Neural progenitor cell (in vitro differentiated cells): ENCODE results near the gene MSS51. TPM values are rescaled to one million over a fixed set of nuclear protein-coding genes. Genes with fewer than 3 reads are reported as not detected.

Source experiments
- DNase-seq: peaks from one replicate; pipeline ENCODE4 v3.0.0-alpha.2; 2016; ENCODE audit warnings: low spot score
- H2AFZ ChIP-seq: fragments of 200-600 bp; sonication (generic); replicated peaks from 2 replicates; pipeline ENCODE4 v1.6.1; 2016; ENCODE audit warnings: antibody characterized with exemption
- H3F3A ChIP-seq: fragments of 200-600 bp; sonication (generic); 2 replicates; pipeline ENCODE4 v1.6.1; 2016; ENCODE audit warnings: antibody characterized with exemption, low read depth
- H3K27ac ChIP-seq: fragments of 200-600 bp; sonication (generic); 2 replicates; pipeline ENCODE4 v1.5.1; 2016; ENCODE audit warnings: mild to moderate bottlenecking
- H3K27me3 ChIP-seq: fragments of 200-600 bp; sonication (generic); 2 replicates; pipeline ENCODE4 v1.6.1; 2016; ENCODE audit warnings: mild to moderate bottlenecking, moderate library complexity
- H3K36me3 ChIP-seq: fragments of 200-600 bp; sonication (generic); 2 replicates; pipeline ENCODE4 v1.5.1; 2016
- H3K4me1 ChIP-seq: fragments of 200-600 bp; sonication (generic); 2 replicates; pipeline ENCODE4 v1.6.1; 2016; ENCODE audit warnings: mixed run types
- H3K4me2 ChIP-seq: fragments of 200-600 bp; sonication (generic); 2 replicates; pipeline ENCODE4 v1.6.1; 2016
- H3K4me3 ChIP-seq: fragments of 200-600 bp; sonication (generic); 2 replicates; pipeline ENCODE4 v1.5.1; 2016
- H3K79me2 ChIP-seq: fragments of 200-600 bp; sonication (generic); 2 replicates; pipeline ENCODE4 v1.6.1; 2016; ENCODE audit warnings: low read depth
- H3K9ac ChIP-seq: fragments of 200-600 bp; sonication (generic); 2 replicates; pipeline ENCODE4 v1.6.1; 2016
- H3K9me3 ChIP-seq: fragments of 200-600 bp; sonication (generic); 2 replicates; pipeline ENCODE4 v1.5.1; 2016; ENCODE audit warnings: low read depth
- H4K20me1 ChIP-seq: fragments of 200-600 bp; sonication (generic); 2 replicates; pipeline ENCODE4 v1.6.1; 2016; ENCODE audit warnings: low read depth
- H3K27ac Mint-ChIP-seq: 3 replicates; pipeline ENCODE4 v1.8.0; 2021; ENCODE audit warnings: mixed read lengths
- H3K27me3 Mint-ChIP-seq: 2 replicates; pipeline ENCODE4 v1.8.0; 2022; ENCODE audit warnings: low read depth, mild to moderate bottlenecking, inconsistent platforms, moderate library complexity, mixed read lengths; ENCODE audit not compliant: insufficient read depth
- H3K36me3 Mint-ChIP-seq: 3 replicates; pipeline ENCODE4 v1.8.0; 2021; ENCODE audit warnings: mixed read lengths
- H3K4me1 Mint-ChIP-seq: 3 replicates; pipeline ENCODE4 v1.8.0; 2021; ENCODE audit warnings: mixed read lengths
- H3K4me3 Mint-ChIP-seq: 3 replicates; pipeline ENCODE4 v1.8.0; 2021; ENCODE audit warnings: mild to moderate bottlenecking, moderate library complexity, mixed read lengths
- H3K9me3 Mint-ChIP-seq: 3 replicates; pipeline ENCODE4 v1.8.0; 2020; ENCODE audit warnings: mixed read lengths
- CTCF ChIP-seq: fragments of 200-600 bp; sonication (generic); IDR thresholded peaks from 2 replicates; pipeline ENCODE4 v1.5.1; 2017; ENCODE audit warnings: antibody characterized with exemption, mild to moderate bottlenecking
- EZH2 ChIP-seq: fragments of 200-600 bp; sonication (generic); IDR thresholded peaks from 2 replicates; pipeline ENCODE4 v1.6.1; 2017; ENCODE audit warnings: antibody characterized with exemption, mild to moderate bottlenecking, moderate library complexity
- EZH2phosphoT487 ChIP-seq: fragments of 200-600 bp; sonication (generic); IDR thresholded peaks from 2 replicates; pipeline ENCODE4 v1.6.1; 2017; ENCODE audit warnings: antibody characterized with exemption
- total RNA-seq: library from RNA; depleted of rRNA; stranded (reverse); fragments of >200 nt; gene quantifications from 2 replicates; pipeline ENCODE4 v1.2.3, GENCODE V29; 2015; ENCODE audit warnings: low replicate concordance

The MSS51 gene
- total RNA-seq, 1 donor from 2014 or later: 2.2 TPM

GRCh38 chr10:73465978-73466726 lies 32.8 kb upstream of the MSS51 start:
- no peaks in the 10 kb centered on the region for H4K20me1 ChIP-seq
- no peaks in the 10 kb centered on the region for H3K79me2 ChIP-seq
- no peaks in the 10 kb centered on the region for H3F3A ChIP-seq
- H3K9me3 Mint-ChIP-seq: no peaks in the 10 kb centered on the region
- H3K27me3 Mint-ChIP-seq: peaks cover 3% of the 10 kb centered on the region
- H3K4me3 Mint-ChIP-seq: no peak overlapping the region
- no peak overlapping the region for H2AFZ ChIP-seq
- H3K4me3 ChIP-seq: no peak overlapping the region
- H3K36me3 ChIP-seq: peaks cover 28% of the 10 kb centered on the region
- peaks cover 14% of the 10 kb centered on the region for H3K36me3 Mint-ChIP-seq
- no peak overlapping the region for H3K27ac ChIP-seq
- no peaks in the 10 kb centered on the region for H3K9me3 ChIP-seq
- no peak overlapping the region for H3K27ac Mint-ChIP-seq
- no peaks in the 10 kb centered on the region for H3K27me3 ChIP-seq
- H3K4me2 ChIP-seq: no peak overlapping the region
- H3K4me1 ChIP-seq: no peaks in the 10 kb centered on the region
- no peak for DNase-seq
- no peaks in the 10 kb centered on the region for H3K4me1 Mint-ChIP-seq
- TF ChIP-seq CTCF: no peak
- TF ChIP-seq EZH2phosphoT487: no peak
- TF ChIP-seq EZH2: no peak
- H3K9ac ChIP-seq: no peak overlapping the region

- Histone ChIP-seq H3K79me2 (no peaks in the 10 kb centered on the region), H3K9ac (no peak overlapping the region), H4K20me1 (no peaks in the 10 kb centered on the region), H3K4me2 (no peak overlapping the region), H3K27ac (peak overlapping the region; percentile 29), H3F3A (no peaks in the 10 kb centered on the region), H3K36me3 (no peaks in the 10 kb centered on the region), H3K27me3 (no peaks in the 10 kb centered on the region), H2AFZ (no peak overlapping the region), H3K4me1 (no peaks in the 10 kb centered on the region), H3K9me3 (no peaks in the 10 kb centered on the region), H3K4me3 (no peak overlapping the region)
- no peak overlapping the region for H3K4me3 Mint-ChIP-seq
- DNase-seq: no peak
- TF ChIP-seq EZH2 (no peak), CTCF (no peak), EZH2phosphoT487 (no peak)
- H3K4me1 Mint-ChIP-seq: no peaks in the 10 kb centered on the region
- no peaks in the 10 kb centered on the region for H3K9me3 Mint-ChIP-seq
- H3K27me3 Mint-ChIP-seq: peaks cover 3% of the 10 kb centered on the region
- H3K36me3 Mint-ChIP-seq: peaks cover 14% of the 10 kb centered on the region
- no peak overlapping the region for H3K27ac Mint-ChIP-seq
Measured at GRCh38 chr10:73460897-73461296, 27.5 kb upstream of the MSS51 start.

GRCh38 chr10:73459683-73460314 lies 26.4 kb upstream of the MSS51 start:
- Histone ChIP-seq H3K4me3 (no peak overlapping the region), H3K27me3 (no peaks in the 10 kb centered on the region), H3K4me1 (no peaks in the 10 kb centered on the region), H3K27ac (no peak overlapping the region), H3F3A (no peaks in the 10 kb centered on the region), H4K20me1 (no peaks in the 10 kb centered on the region), H3K9me3 (no peaks in the 10 kb centered on the region), H3K9ac (no peak overlapping the region), H3K4me2 (no peak overlapping the region), H3K36me3 (no peaks in the 10 kb centered on the region), H3K79me2 (no peaks in the 10 kb centered on the region), H2AFZ (no peak overlapping the region)
- H3K36me3 Mint-ChIP-seq: peaks cover 17% of the 10 kb centered on the region
- no peaks in the 10 kb centered on the region for H3K9me3 Mint-ChIP-seq
- peaks cover 3% of the 10 kb centered on the region for H3K27me3 Mint-ChIP-seq
- H3K27ac Mint-ChIP-seq: no peak overlapping the region
- DNase-seq: no peak
- no peaks in the 10 kb centered on the region for H3K4me1 Mint-ChIP-seq
- no peak for TF ChIP-seq CTCF
- TF ChIP-seq EZH2: no peak
- TF ChIP-seq EZH2phosphoT487: no peak
- no peak overlapping the region for H3K4me3 Mint-ChIP-seq
